H4 (cell line): ENCODE measurements around the gene CDNF. TPM values are rescaled to one million over a fixed set of nuclear protein-coding genes. Genes with fewer than 3 reads are reported as not detected.
A peak's percentile ranks its signal among the peaks of the same experiment; 100 is the strongest.

Experiments used
- DNase-seq: peaks from one replicate; pipeline ENCODE4 v3.0.0-alpha.2; 2015; ENCODE audit warnings: low spot score
- total RNA-seq: library from RNA; depleted of rRNA; stranded (reverse); fragments of >200 nt; shearing (Covaris generic); gene quantifications from 2 replicates; pipeline ENCODE4 v1.2.3, GENCODE V29; 2014; rRNA removed

CDNF gene
- total RNA-seq, 1 experiment from 2014 or later, result 0.10 TPM

GRCh38 chr10:14798636-14799035 is 39.2 kb downstream of the CDNF start:
- no peak for DNase-seq

DNA sequence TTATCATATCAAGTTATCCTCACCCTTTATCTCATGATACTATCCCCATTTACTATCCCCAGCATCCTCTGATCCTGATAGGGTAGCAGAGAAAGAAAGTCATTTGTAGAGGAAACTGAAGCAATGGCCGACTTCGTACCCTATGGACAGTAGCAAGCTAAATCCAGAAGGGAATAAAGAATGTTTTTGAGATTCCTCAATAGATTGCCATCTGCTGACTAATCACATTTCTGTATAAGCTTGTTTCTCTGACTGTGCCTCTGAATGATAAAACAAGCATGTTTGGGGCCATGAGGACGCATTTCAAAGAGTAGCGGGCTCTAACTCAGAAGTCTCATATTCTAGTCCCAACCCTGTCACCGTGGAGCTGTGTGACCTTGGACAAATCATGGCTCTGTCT is 49.9 kb downstream of the CDNF start:
- no peak for DNase-seq

GRCh38 chr10:14784459-14785055 is 53.3 kb downstream of the CDNF start:
- DNase-seq, result no peak

DNA sequence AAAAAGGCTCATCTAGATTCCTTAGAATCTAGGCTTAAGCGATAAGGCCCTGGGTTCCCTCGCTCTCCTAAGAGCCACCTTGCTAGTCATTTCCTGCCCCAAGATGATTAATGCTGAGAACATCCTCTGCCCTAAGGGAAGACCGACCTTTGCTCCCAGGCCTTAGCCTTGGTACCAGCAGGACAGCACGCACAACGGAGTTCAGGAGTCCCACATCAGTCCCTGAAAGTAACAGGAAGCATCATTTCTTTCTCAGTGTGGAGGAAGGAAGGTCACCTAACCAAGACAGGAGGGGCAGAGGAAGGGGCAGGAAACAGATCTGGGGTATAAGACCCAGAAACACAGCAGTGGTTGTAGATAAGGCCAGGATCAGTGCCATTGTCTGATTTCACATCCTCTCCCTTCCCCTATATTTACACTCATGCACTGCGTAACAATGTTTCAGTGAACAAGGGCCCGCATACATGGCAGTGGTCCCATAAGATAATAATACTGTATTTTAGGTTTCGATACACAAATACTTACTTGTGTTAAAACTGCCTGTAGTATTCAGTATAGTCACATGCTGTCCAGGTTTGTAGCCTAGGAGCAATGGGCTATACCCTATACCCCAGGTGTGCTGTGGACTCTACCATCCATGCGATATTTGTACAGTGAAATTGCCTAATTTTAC is 55.0 kb downstream of the CDNF start:
- peak; percentile 6 for DNase-seq

DNA sequence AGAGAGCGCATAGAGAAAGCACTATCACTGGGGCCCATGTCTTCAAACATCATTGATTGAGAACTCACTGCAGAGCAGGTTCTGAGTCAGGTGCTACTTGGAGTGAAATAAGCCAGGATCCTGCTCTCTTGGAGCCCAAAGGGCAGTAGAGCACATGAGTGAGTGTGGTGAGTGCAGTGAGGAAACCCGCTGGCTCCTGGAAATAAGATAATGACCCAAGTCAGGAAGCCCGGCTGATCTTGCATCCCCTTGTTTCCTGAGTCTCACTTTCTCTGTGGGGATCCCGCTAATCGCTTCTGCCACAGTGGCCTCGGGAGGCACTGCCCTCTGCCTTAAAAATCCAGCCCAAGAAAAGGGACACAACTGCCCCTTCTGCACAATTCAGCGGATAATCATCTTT is 56.1 kb downstream of the CDNF start:
- DNase-seq, result no peak

DNA sequence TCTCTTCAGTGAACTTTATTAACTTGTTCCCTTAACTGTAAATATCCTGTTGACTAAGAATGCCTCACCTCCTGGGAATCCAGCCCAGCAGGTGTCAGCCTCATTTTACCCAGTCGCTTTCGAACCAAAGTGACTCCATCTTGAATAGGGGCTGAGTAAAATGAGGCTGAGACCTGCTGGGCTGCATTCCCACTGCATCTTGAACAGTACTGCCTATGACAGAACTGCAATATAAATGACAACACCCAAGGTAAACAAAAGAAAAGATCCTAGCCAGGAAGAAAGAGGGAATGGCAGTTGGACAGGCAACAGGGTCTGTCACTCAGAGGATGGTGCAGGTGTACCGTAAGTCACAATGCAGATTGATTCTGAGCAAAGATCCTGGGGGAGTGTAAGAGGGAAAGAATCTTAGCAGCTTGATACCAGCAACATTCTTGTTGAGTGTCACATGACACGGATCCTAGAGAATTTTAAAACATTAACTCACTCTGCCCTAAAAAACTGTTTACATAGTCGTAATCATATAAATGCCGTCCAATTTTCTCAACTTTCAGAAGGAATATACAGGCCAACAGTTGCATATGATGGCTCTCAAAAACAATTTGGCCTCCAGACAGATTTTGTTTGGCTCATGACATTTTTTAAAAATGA is 58.7 kb downstream of the CDNF start:
- DNase-seq, result no peak

GRCh38 chr10:14776546-14776945 is 61.3 kb downstream of the CDNF start:
- no peak for DNase-seq

GRCh38 chr10:14775656-14776055 is 62.2 kb downstream of the CDNF start:
- DNase-seq, result no peak

GRCh38 chr10:14774797-14775196 is 63.0 kb downstream of the CDNF start, which contains the start of gene FAM107B:
TSS of gene FAM107B (minus strand) at chr10:14774897. CDS start at chr10:14774663, 234 bp downstream.
- no peak for DNase-seq

DNA sequence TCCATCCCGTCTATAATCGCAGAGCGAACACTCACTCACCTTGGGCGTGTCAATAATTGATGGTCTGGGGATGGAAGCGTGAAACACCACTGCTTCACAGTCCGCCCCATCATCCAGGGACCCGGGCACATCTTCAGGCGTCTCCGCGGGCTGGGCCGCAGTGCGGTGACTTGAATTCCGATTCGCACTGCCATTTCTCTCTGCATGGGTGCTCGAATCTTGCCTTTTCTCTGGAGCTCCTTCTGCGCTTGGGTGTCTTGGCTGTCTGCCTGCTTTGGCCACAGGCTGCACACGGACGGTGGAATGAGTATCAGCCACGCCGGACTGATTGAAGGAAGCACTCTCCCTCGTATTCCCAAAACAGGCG is 63.6 kb downstream of the CDNF start:
- no peak for DNase-seq

GRCh38 chr10:14773551-14774213 is 64.2 kb downstream of the CDNF start:
- no peak for DNase-seq

DNA sequence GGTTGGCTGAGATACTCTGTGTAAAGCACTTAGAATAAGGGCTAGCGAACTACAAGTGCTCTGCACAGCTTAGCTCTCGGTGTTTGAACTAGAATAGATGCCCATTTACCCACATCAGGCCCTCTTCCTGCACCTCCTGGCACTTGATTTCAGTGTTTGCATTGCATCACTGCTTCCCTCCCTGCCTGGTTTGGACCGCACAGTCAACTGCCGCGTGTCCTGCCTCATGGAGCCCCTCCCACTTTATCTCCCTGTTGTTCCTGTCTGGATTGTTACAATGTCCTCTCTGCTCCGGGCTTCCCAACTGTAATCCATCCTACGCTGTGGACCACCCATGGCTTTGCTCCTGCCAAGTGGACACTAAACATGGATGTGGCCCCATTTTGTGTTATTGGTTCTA is 65.4 kb downstream of the CDNF start:
- no peak for DNase-seq

- DNase-seq, result no peak
These were observed 66.9 kb downstream of the CDNF start for GRCh38 chr10:14770927-14771326.

Other genes with a start within 250 kb of the CDNF start
- 10.0 and 16.2 TPM in 2 replicates for gene FAM107B, start 63.1 kb downstream of the CDNF start, total RNA-seq
- gene HSPA14, start 269 bp upstream of the CDNF start, total RNA-seq, result 16.3 and 19.5 TPM in 2 replicates
- gene MSANTD7, start 269 bp upstream of the CDNF start, total RNA-seq, result 17.5 and 18.4 TPM in 2 replicates
- 15.5 and 27.6 TPM in 2 replicates for gene SUV39H2, start 40.8 kb upstream of the CDNF start, total RNA-seq
- gene DCLRE1C, start 116.1 kb upstream of the CDNF start, total RNA-seq, result 3.5 and 6.6 TPM in 2 replicates
- 1.2 and 1.9 TPM in 2 replicates for gene MEIG1, start 121.4 kb upstream of the CDNF start, total RNA-seq
- gene OLAH, start 205.9 kb upstream of the CDNF start, total RNA-seq, result 0.74 TPM in 1 of 2 replicates, not detected in the other